ENCODE data around the gene KRTAP10-9.
A peak's percentile ranks its signal among the peaks of the same experiment; 100 is the strongest.
"Not testable (repeated sequence)": the region's sequence is repeated elsewhere in the genome, so short reads cannot be mapped to it uniquely, and the experiment has no call there.

KRTAP10-9 gene

GRCh38 chr21:44639331-44639655, 12.4 kb downstream of the KRTAP10-9 start:
- no peak for DNase-seq (ENCODE audit: low read depth in 2 of 2)

DNA sequence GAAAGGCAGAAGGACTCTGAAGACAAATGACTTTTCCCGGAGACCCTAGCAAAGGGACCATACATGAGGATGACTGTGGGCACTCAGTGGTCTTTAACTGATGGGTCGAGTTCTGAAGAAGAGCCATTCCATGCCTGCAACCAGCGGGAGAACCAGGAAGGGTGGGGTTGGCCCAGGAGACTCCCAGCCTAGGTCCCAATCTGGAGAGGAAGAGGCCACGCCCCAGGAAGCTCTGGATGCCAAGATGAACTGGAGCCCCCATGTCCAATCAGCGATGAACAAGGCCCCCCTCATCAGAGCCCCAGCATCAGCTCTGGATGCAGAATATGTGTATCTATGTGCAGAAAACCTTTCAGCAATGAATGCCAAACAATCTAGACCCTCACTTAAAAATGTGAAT, 13.9 kb downstream of the KRTAP10-9 start:
- DNase-seq (ENCODE audit: low read depth in 2 of 2) = no peak

DNA sequence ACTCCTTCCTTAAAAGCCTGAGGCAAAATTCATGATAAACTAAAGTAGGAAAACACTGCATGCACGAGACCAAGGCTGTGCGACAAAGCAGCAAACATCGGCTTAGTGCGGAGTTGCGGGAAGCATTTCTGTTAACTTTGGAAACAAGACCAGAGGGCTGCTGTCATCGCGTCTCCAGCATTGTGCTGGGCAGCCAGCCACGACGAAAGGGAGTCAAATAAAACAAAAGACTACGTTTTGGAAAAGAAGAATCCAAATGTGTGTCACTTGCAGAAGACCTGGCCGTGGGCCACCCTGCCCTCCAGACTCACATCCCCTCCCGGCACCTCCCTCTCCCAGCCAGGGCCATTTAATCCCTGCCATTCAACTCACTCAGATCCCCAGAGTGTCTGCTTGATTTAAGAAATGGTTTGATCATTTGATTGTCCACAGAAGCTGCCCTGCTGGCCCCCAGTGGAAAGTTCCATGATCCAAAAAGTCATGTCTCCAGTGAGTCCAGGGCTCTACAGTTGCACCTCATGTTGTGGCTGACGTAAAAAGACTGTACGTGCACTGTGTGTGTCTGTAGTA, 16.9 kb downstream of the KRTAP10-9 start:
- no peak for DNase-seq (ENCODE audit: low read depth in 2 of 2)

DNA sequence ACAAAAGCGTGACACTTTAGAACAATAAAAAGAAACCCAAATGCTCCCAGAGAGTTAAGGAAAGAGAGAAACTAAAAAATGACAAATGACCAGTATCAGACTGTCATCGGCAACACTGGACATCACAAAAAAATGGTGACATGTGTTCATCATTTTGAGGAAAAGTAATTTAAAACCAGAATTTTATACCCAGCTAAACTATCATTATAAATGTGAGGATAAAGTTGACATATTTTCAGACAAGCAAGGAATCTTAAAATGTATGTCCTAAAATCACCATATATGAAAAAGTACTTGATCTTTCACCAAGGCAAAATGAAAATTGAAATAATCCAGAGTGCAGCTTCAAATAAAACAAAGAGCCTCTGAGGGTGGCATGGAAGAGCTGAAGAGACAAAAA, 18.0 kb downstream of the KRTAP10-9 start:
- no peak for DNase-seq (ENCODE audit: low read depth in 2 of 2)

DNA sequence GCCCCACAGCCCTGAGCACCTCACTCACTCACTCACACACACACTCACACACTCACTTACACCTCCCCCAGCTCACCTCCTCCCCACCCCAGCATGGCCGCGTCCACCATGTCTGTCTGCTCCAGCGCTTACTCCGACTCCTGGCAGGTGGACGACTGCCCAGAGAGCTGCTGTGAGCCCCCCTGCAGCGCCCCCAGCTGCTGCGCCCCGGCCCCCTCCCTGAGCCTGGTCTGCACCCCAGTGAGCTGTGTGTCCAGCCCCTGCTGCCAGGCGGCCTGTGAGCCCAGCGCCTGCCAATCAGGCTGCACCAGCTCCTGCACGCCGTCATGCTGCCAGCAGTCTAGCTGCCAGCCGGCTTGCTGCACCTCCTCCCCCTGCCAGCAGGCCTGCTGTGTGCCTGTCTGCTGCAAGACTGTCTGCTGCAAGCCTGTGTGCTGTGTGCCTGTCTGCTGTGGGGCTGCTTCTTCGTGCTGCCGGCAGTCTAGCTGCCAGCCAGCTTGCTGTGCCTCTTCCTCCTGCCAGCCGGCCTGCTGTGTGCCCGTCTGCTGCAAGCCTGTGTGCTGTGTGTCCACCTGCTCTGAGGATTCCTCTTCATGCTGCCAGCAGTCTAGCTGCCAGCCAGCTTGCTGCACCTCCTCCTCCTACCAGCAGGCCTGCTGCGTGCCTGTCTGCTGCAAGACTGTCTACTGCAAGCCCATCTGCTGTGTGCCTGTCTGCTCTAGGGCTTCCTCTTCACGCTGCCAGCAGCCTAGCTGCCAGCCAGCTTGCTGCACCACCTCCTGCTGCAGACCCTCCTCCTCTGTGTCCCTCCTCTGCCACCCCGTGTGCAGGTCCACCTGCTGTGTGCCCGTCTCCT, 19.7 kb downstream of the KRTAP10-9 start, which contains the start of gene KRTAP10-11:
TSS of gene KRTAP10-11 (plus strand) at position 49 of the 856 bp plus-strand sequence. CDS start at position 94, 45 bp downstream.
- not testable (repeated sequence) for DNase-seq (ENCODE audit: low read depth in 2 of 2)

GRCh38 chr21:44647222-44647552, 20.3 kb downstream of the KRTAP10-9 start:
- no peak for DNase-seq (ENCODE audit: low read depth in 2 of 2)

DNA sequence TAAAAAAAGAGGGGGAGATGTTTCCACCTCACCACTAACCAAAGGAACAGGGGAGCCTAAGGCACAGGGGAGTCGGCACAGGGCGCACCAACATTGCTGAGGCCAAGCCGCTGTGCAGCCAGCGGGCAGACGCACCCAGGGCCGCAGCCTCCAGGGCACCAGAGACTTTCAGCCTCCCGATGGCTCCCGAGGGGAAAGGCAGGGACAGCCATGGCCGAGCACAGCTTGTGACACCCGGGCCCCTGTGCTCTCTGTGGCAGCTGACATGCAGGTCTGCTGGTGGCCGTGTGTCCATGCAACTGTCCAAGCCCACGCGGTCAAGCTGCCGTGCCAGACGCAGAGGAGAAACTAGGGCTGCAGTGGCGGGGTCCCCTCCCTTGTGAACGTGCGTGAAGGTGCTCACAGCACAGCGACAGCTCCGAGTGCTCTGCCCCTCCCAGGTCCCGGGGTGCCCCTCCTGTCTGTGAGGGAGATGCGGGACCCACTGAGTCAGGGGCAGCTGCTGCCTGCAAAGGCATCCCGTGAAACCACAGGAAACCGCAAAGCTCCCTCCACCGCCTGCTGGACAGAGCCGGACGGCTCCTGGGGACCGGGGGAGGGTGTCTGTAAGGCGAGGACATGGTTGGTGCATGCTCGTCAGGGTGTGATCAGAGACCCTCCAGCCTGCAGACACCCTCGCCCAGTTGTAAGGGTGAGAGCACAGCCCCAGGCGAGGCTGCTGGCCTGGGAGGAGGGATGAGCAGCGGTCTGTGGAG, 21.8 kb downstream of the KRTAP10-9 start:
- DNase-seq (ENCODE audit: low read depth in 2 of 2) = no peak

- no peak for DNase-seq (ENCODE audit: low read depth in 2 of 2)
Measured at GRCh38 chr21:44649521-44650100, 22.7 kb downstream of the KRTAP10-9 start.

- no peak for DNase-seq (ENCODE audit: low read depth in 2 of 2)
Measured at GRCh38 chr21:44650265-44650972, 23.5 kb downstream of the KRTAP10-9 start.

- no peak for DNase-seq (ENCODE audit: low read depth in 2 of 2)
Measured at GRCh38 chr21:44650973-44651675, 24.2 kb downstream of the KRTAP10-9 start.

- no peak for DNase-seq (ENCODE audit: low read depth in 2 of 2)
Measured at GRCh38 chr21:44653123-44653522, 26.2 kb downstream of the KRTAP10-9 start.

DNA sequence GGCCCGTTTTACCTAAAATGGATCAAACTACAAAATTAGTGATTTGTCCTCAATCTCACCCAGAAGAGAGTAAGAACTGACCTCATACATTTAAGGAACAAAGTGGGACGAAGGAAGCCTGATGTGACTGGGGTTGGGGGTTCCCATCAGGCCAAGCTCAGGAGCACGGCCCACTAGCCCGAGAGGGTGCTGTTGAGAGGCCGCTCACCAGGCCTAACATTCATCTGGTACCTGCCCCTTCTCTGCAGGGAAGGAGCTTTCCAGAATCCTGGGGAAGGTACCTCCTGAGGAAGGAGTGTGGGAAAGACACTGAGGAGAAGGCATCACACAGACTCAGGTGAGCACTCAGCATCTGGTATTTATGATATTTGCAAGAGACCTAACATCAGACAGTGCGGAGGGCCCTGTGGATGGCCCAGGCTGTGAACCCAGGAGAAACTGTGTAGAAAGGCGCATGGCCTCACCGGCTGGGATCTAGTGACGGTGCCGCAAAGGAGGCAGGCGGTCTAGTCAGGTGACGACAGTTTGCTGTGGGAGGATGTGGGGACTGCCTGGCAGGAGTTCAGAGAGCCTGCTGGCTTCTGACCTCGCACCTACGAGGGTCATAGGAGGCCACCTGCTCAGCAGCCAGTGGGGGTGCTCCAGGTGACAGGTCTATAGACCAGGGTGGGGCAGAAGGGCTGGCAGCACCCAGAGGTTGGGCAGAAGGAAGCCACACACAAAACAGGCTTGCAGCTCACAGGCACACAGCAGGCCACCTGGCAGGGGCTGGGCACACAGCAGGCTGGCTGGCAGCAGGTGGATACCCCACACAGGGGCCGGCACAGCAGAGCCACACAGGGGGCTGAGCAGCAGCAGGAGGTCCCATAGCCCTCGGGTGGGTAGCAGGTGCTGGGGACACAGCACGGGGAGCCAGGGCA, 27.0 kb downstream of the KRTAP10-9 start:
- DNase-seq (ENCODE audit: low read depth in 2 of 2) = peak in 1 of 2 donors; percentile 27

- DNase-seq (ENCODE audit: low read depth in 2 of 2) = no peak
Measured at GRCh38 chr21:44654576-44655175, 27.8 kb downstream of the KRTAP10-9 start, which contains the start of gene KRTAP12-4. KRTAP12-4 (minus strand) TSS chr21:44654659; CDS start chr21:44654614, 45 bp downstream.

DNA sequence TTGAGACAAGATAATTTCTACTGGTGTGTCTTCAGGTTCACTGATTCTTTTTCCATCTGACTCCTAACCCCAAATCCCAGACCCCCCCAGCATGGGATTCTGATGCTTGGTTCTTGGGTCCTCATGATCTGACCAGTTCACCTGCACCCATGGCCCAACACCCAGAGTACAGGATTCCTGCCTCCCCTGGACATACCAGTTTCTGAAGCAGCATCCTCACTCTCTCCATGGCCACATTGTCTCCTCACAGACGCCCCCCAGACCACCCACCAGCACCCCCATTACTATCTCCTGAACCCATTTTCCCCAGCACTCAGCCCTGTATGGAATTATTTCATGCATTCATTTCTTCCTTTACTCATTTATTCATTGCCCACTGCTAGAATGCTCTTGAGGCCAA, 30.0 kb downstream of the KRTAP10-9 start:
- DNase-seq (ENCODE audit: low read depth in 2 of 2) = no peak

DNA sequence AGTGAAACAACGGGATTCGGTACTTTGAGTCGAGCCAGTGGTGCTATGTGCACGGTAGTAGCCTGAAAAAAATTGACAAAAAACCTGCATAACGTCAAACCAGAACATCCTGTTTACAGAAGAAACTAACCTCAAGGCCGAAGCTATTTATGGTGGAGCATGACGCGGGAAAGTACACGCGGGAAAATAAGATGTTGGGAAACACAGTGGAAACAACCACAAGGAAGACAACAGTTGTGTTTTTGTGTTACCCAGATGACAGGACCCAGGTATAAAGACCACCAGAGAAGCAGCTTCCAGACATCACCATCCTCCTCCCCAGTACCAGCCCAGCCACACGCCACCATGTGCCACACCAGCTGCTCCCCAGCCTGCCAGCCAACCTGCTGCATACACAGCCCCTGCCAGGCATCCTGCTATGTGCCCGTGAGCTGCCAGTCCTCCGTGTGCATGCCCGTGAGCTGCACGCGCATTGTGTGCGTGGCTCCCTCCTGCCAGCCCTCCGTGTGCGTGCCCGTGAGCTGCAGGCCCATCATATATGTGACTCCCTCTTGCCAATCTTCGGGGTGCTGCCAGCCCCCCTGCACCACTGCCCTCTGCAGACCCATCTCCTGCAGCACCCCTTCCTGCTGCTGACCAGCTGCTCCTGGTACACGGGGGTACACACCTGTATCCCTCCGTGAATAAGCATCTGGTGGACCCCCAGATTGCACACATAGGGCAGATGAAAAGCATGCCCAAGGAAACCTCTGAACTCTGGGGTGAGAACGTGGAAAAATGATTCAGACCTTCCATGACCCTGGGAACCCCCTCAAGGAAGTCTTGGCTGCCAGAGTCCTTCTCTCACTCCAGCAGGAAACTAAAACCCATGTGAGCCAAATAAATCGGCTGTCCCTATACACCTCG, 31.0 kb downstream of the KRTAP10-9 start, which contains the start of gene KRTAP12-3:
TSS of gene KRTAP12-3 (plus strand) at position 298 of the 906 bp plus-strand sequence. CDS start at position 346, 48 bp downstream.
- DNase-seq (ENCODE audit: low read depth in 2 of 2) = peak in 1 of 2 donors; percentile 19

DNA sequence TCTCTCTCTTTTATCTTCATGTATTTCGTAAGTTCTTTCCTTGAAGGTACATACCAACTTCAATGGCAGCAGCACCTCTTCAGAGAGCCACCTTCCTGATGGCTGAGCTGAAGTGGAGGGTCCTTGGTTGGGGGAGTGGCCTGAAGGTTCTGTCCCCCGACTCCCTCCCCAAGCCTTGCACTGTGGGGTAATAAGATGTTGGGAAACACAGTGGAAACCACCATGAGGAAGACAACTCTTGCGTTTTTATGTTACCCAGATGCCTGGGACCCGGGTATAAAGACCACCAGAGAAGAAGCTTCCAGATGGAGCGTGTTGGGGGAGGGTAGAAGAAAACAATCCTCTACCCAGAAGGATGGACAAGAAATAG, 31.6 kb downstream of the KRTAP10-9 start:
- DNase-seq (ENCODE audit: low read depth in 2 of 2) = no peak

DNA sequence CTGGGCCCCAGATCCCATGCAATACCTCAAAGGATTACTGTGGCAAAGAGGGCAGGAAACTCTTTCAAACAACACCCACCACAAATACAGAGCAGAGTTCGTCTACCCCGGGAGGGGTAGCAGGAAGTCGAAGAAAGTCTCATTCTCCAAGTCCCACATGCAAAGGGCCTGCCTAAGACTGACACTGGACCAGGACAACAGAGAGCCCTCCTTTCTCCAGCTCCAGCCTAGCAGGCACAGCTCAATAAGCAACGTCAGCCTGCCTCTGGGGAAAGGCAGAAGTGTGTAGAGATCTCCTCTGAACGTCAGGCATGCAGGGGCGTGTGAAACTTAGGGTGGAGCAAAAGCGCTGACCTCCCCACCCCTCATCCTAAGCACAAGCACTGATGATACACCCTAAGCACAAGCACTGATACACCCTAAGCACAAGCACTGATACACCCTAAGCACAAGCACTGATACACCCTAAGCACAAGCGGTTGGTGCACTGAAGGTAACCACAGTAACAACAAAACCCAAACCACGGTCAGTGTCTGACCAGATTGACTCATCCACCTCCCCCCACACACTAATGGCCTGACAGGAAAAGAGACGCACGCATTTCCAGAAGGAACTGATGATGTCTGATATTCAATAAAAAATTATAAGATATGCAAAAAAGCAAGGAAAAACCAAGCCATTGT, 32.2 kb downstream of the KRTAP10-9 start:
- no peak for DNase-seq (ENCODE audit: low read depth in 2 of 2)

DNA sequence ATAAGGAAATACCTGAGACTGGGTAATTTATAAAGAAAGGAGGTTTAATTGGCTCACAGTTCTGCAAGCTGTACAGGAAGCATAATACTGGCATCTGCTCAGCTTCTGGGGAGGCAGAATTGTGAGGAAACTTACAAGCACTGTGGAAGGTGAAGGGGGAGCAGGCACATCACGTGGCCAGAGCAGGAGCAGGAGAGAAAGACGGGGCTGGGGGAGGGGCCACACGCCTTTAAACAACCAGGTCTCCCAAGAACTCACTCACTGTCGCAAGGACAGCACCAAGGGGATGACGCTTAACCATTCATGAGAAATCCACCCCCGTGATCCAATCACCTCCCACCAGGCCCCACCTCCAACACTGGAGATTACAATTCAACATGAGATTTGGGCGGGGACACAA, 34.7 kb downstream of the KRTAP10-9 start:
- not testable (repeated sequence) for DNase-seq (ENCODE audit: low read depth in 2 of 2)

Data from stimulated activated CD8-positive, alpha-beta memory T cell treated with anti-CD3 and anti-CD28 coated beads, Interleukin-2, amount 100 ng/mL, for 1 hour (primary cell).